Panc1 (cell line): ENCODE data around the gene BTNL3. TPM values are rescaled to one million over a fixed set of nuclear protein-coding genes. Genes with fewer than 3 reads are reported as not detected.

Experiments used
- ATAC-seq: fragments of 200-7000 bp; cut with Tn5 transposase; 2 replicates; pipeline ENCODE4 v1.9.1; 2020; ENCODE audit warnings: mild to moderate bottlenecking, moderate library complexity
- BruUV-seq: library from RNA; stranded (reverse); fragments of 400-500 nt; replicated peaks from 2 replicates; lab custom pipeline; 2021; lab: Mats Ljungman, UMichigan
- CTCF ChIA-PET: fragments of 300-600 bp; sonication (Branson Sonifier 250); formaldehyde crosslinking; loops from one replicate; lab custom pipeline; 2022; ENCODE audit warnings: antibody characterized with exemption; lab: Charles Lee
- POLR2A ChIA-PET: fragments of 300-600 bp; sonication (Branson Sonifier 250); formaldehyde crosslinking; loops from one replicate; lab custom pipeline; 2022; ENCODE audit warnings: antibody characterized with exemption; lab: Charles Lee
- DNase-seq: peaks from one replicate; pipeline ENCODE4 v3.0.0-alpha.2; 2010; ENCODE audit warnings: low read depth, low spot score
- H3K27ac ChIP-seq: 2 replicates; pipeline ENCODE4 v1.5.1; 2011; ENCODE audit warnings: mild to moderate bottlenecking, low read length, inconsistent platforms
- H3K27me3 ChIP-seq: fragments of 200-500 bp; sonication (Bioruptor generic); 2 replicates; pipeline ENCODE4 v1.6.0; 2014; ENCODE audit warnings: low read length, inconsistent platforms; ENCODE audit not compliant: control insufficient read depth, insufficient read depth
- H3K36me3 ChIP-seq: fragments of 200-500 bp; sonication (Bioruptor generic); 2 replicates; pipeline ENCODE4 v1.5.1; 2014; ENCODE audit warnings: inconsistent platforms, mild to moderate bottlenecking, low read length, moderate library complexity; ENCODE audit not compliant: control insufficient read depth, insufficient read depth
- H3K4me1 ChIP-seq: 2 replicates; pipeline ENCODE4 v1.5.1; 2011; ENCODE audit warnings: inconsistent platforms, mild to moderate bottlenecking, low read length, moderate library complexity; ENCODE audit not compliant: control insufficient read depth, insufficient read depth
- H3K4me3 ChIP-seq, 2 experiments: 2 replicates each; pipeline ENCODE4 v1.5.1; 2011 to 2012; ENCODE audit warnings: low read depth in 2 of 2, low read length in 2 of 2, mild to moderate bottlenecking in 2 of 2, inconsistent platforms in 1 of 2, moderate library complexity in 1 of 2
- H3K9me3 ChIP-seq: fragments of 200-500 bp; sonication (Bioruptor generic); 2 replicates; pipeline ENCODE4 v1.5.1; 2014; ENCODE audit warnings: low read depth, mild to moderate bottlenecking, inconsistent platforms, low read length, moderate library complexity; ENCODE audit not compliant: control insufficient read depth, insufficient read depth
- CTCF ChIP-seq: fragments of 450-650 bp; IDR thresholded peaks from 2 replicates; pipeline ENCODE4 v1.5.1; 2017; ENCODE audit warnings: mild to moderate bottlenecking
- POLR2AphosphoS5 ChIP-seq: IDR thresholded peaks from 2 replicates; pipeline ENCODE4 v1.6.1; 2012; ENCODE audit warnings: mild to moderate bottlenecking, low read depth, low read length, moderate library complexity
- REST ChIP-seq, 2 experiments: IDR thresholded peaks; 2 replicates each; pipeline ENCODE4 v1.6.1; 2011 to 2012; ENCODE audit warnings: low read depth in 2 of 2, control low read depth in 1 of 2, low read length in 1 of 2, mild to moderate bottlenecking in 1 of 2, moderate library complexity in 1 of 2; ENCODE audit not compliant: insufficient read depth in 1 of 2
- SIN3A ChIP-seq: IDR thresholded peaks from 2 replicates; pipeline ENCODE4 v1.6.1; 2012; ENCODE audit warnings: low read depth, mild to moderate bottlenecking, low read length, moderate library complexity, borderline replicate concordance; ENCODE audit not compliant: insufficient read depth
- TCF7L2 ChIP-seq: IDR thresholded peaks from 2 replicates; pipeline ENCODE4 v1.6.1; 2011; ENCODE audit warnings: mild to moderate bottlenecking, low read depth, low read length, inconsistent platforms
- in situ Hi-C: cut with HindIII; loops from 2 replicates; pipeline ENCODE4 v1.10.0; 2016; ENCODE audit warnings: low sequenced_read_pairs, low pct_unique_long_range_greater_than_20kb
- intact Hi-C: fragments of 100-400 bp; cut with micrococcal nuclease; formaldehyde crosslinking; loops from one replicate; pipeline ENCODE4 v1.10.0; 2022; ENCODE audit not compliant: unreplicated experiment
- total RNA-seq: library from RNA; stranded (reverse); gene quantifications from one replicate; pipeline ENCODE4 v1.2.1, GENCODE V29; 2021; ENCODE audit not compliant: unreplicated experiment

The BTNL3 gene
- total RNA-seq, 1 experiment from 2014 or later = not detected

GRCh38 chr5:180959661-180960060 is 29.0 kb upstream of the BTNL3 start:
- Histone ChIP-seq H3K4me3 (no peak overlapping the region), H3K4me1 (no peaks in the 10 kb centered on the region), H3K27me3 (no peaks in the 10 kb centered on the region), H3K27ac (no peak overlapping the region), H3K36me3 (no peaks in the 10 kb centered on the region), H3K9me3 (no peaks in the 10 kb centered on the region)
- intact Hi-C loops (no loop called here), in situ Hi-C loops (no loop called here)
- POLR2A ChIA-PET = no interaction called here
- TF ChIP-seq CTCF (no peak), POLR2AphosphoS5 (no peak), SIN3A (no peak), REST (IDR thresholded peaks at IDR 0.05; ENCODE audit: insufficient read depth in 1 of 2, low read depth in 2 of 2, low read length in 1 of 2) (no peak), TCF7L2 (no peak)
- DNase-seq (no peak), ATAC-seq (no peak)
- CTCF ChIA-PET = no interaction called here
- no TSS peak for BruUV-seq

- no peak overlapping the region for H3K4me3 ChIP-seq
- H3K27ac ChIP-seq = no peak overlapping the region
- no TSS peak for BruUV-seq
- H3K27me3 ChIP-seq = no peaks in the 10 kb centered on the region
- DNase-seq (no peak), ATAC-seq (no peak)
- no peak for TF ChIP-seq POLR2AphosphoS5
- no peak for TF ChIP-seq REST (IDR thresholded peaks at IDR 0.05; ENCODE audit: insufficient read depth in 1 of 2, low read depth in 2 of 2, low read length in 1 of 2)
- TF ChIP-seq CTCF = no peak
- ChIA-PET POLR2A (no interaction called here), CTCF (no interaction called here)
- in situ Hi-C loops = no loop called here
- intact Hi-C loops = no loop called here
- no peaks in the 10 kb centered on the region for H3K36me3 ChIP-seq
- H3K4me1 ChIP-seq = no peaks in the 10 kb centered on the region
- no peaks in the 10 kb centered on the region for H3K9me3 ChIP-seq
These were observed 28.4 kb upstream of the BTNL3 start for GRCh38 chr5:180960209-180960608.
